Sigmoid colon (tissue), 7 donors: Measurements from ENCODE around the gene PFKM. TPM values are rescaled to one million over a fixed set of nuclear protein-coding genes. Genes with fewer than 3 reads are reported as not detected.
A peak's percentile ranks its signal among the peaks of the same experiment; 100 is the strongest.

Experiments used
- DNase-seq: peaks from one replicate; pipeline ENCODE4 v3.0.0-alpha.2; 2019
- H3K27ac ChIP-seq, 4 donors: fragments of 200-600 bp; sonication (generic); one replicate each; pipeline ENCODE4 v1.5.1; 2016 to 2019; ENCODE audit warnings: mild to moderate bottlenecking in 1 of 4
- H3K27me3 ChIP-seq, 3 donors: fragments of 200-600 bp; sonication (generic); one replicate each; pipeline ENCODE4 v1.5.1; 2019; ENCODE audit warnings: mild to moderate bottlenecking in 1 of 3
- H3K36me3 ChIP-seq, 4 donors: fragments of 200-600 bp; sonication (generic); one replicate each; pipeline ENCODE4 v1.5.1; 2016 to 2019
- H3K4me1 ChIP-seq, 4 donors: fragments of 200-600 bp; sonication (generic); one replicate each; pipeline ENCODE4 v1.5.1; 2017 to 2019
- H3K4me3 ChIP-seq, 4 donors: fragments of 200-600 bp; sonication (generic); one replicate each; pipeline ENCODE4 v1.5.1; 2017 to 2019; ENCODE audit warnings: mild to moderate bottlenecking in 2 of 4, moderate library complexity in 1 of 4
- H3K9me3 ChIP-seq, 4 donors: fragments of 200-600 bp in 3 of 4; sonication (generic) in 3 of 4; one replicate each; pipeline versions ENCODE4 v1.5.1 to v1.6.1; 2013 to 2019
- EP300 ChIP-seq, 4 donors: sonication (generic); formaldehyde crosslinking; IDR thresholded peaks; one replicate each; pipeline ENCODE4 v1.6.1; 2017; ENCODE audit warnings: antibody characterized with exemption in 4 of 4
- POLR2A ChIP-seq, 2 donors: fragments of 450-650 bp; IDR thresholded peaks; one replicate each; pipeline ENCODE4 v1.6.1; 2016; ENCODE audit warnings: antibody characterized with exemption in 2 of 2, mild to moderate bottlenecking in 2 of 2, moderate library complexity in 2 of 2
- POLR2AphosphoS5 ChIP-seq, 4 donors: sonication (generic); formaldehyde crosslinking; IDR thresholded peaks; one replicate each; pipeline ENCODE4 v1.6.1; 2017; ENCODE audit warnings: antibody characterized with exemption in 4 of 4
- WGBS, 2 donors: extraction: QIAGEN DNeasy Blood & Tissue Kit; methylation state at CpG; one replicate each; pipeline ENCODE4 v1.1.7; 2013; 5-methylcytosine and 5-hydroxymethylcytosine counted together
- intact Hi-C: fragments of 100-400 bp; cut with DNase I; formaldehyde crosslinking; loops from one replicate; pipeline ENCODE4 v1.15.1; 2023
- polyA plus RNA-seq, 3 donors: library from polyadenylated mRNA; stranded (reverse); fragments of 200-250 nt; gene quantifications; one replicate each; pipeline ENCODE4 v1.2.3, GENCODE V29; 2013
- total RNA-seq, 4 donors: library from RNA; depleted of rRNA; stranded (reverse); fragments of >200 nt; gene quantifications; one replicate each; pipeline ENCODE4 v1.1.0, GENCODE V29; 2016
- TF ChIP-seq, protein P1 (sequence below), 4 experiments: fragments of 450-650 bp in 3 of 4; fragments of 200-600 bp in 1 of 4; IDR thresholded peaks; one replicate each; pipeline ENCODE4 v1.5.1; 2016 to 2019; ENCODE audit warnings: antibody characterized with exemption in 4 of 4, mild to moderate bottlenecking in 3 of 4, moderate library complexity in 2 of 4
- donor health status: healthy with polysubstance abuse.
- donor health status: Bipolar disorder and iron deficiency.
- donor health status: healthy.

The PFKM gene
- total and polyA plus RNA-seq, 7 donors = 15.6 to 70.6 (median 59.2) TPM

DNA sequence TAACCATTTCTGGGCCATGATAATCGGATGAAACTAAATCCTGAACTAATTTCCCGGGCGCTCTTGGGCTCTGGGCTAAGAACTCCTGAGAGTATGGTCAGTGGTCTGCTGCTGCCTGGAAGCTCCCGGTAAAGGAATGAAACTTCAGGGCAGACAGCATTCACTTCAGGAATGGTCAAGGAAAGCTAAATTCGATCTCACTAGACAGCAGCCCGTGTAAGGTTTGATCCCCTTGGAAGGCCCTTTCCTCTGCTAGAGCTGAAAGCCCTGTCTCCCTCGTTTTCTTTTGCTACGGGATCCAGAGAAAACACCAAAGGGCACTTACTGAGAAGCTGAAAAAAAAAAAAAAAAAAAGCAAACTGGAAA is 37.5 kb downstream of the PFKM start:
- Histone ChIP-seq H3K4me1 (peaks cover 0 to 23% (median 10%) of the 10 kb centered on the region in 4 donors), H3K27me3 (no peaks in the 10 kb centered on the region), H3K27ac (peak overlapping the region; percentile 84 to 90 (median 89)), H3K36me3 (peaks cover 9 to 22% (median 11%) of the 10 kb centered on the region in 4 donors), H3K4me3 (peak overlapping the region; percentile 74 to 94 (median 89)), H3K9me3 (no peaks in the 10 kb centered on the region)
- DNase-seq = no peak
- WGBS, 2 donors = 23 to 30% methylated on average over 8 of the region's 8 CpGs
- TF ChIP-seq, protein P1, sequence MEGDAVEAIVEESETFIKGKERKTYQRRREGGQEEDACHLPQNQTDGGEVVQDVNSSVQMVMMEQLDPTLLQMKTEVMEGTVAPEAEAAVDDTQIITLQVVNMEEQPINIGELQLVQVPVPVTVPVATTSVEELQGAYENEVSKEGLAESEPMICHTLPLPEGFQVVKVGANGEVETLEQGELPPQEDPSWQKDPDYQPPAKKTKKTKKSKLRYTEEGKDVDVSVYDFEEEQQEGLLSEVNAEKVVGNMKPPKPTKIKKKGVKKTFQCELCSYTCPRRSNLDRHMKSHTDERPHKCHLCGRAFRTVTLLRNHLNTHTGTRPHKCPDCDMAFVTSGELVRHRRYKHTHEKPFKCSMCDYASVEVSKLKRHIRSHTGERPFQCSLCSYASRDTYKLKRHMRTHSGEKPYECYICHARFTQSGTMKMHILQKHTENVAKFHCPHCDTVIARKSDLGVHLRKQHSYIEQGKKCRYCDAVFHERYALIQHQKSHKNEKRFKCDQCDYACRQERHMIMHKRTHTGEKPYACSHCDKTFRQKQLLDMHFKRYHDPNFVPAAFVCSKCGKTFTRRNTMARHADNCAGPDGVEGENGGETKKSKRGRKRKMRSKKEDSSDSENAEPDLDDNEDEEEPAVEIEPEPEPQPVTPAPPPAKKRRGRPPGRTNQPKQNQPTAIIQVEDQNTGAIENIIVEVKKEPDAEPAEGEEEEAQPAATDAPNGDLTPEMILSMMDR (IDR thresholded peaks at IDR 0.05) = no peak
- intact Hi-C loops = loop anchor here (1.0 to 5.0 kb wide), 2 partner anchors 41 to 51 kb away; no protein-coding TSS in a partner anchor

DNA sequence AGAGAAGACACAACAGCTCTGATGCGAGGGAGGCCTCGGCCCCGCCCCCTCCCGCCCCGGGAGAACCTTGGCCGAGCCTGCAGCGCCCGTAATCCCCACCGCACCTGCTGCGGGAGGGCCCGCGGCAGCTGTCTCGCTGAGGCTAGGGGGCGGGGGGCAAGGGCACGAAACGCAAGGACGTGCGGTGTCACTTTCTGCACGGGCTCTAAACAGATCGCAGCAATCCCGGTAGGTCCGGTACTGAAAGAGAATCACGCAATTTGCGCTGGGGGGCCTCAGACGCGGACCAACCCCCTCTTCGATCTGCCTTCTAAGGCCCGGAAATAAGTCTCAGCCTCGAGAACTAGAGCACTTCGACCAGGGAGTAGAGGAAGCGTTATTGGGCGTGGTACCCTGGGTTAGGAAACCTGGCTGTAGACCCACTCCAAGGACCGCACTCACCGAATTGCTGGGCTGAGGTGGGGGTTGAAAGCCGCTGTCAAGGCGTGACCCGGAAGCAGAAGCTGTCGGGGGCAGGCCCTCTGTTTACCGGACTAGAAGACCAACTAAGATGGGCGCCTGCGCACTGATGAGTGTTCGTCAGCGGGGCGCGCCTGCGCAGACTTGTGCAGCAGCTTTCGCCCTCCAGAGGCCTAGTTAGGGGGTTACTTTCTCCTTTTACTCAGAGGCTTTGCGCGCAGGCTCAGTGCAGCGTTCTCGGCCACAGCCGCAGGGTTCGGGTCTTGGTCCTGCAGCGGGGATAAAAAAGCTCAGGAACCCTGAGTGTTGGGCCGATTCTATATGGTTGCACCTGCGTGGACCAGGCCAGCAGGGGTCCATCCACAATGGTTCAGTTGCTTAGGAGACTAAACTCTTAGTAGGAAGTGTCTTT is 38.1 kb downstream of the PFKM start, which contains the start of gene ASB8:
TSS of gene ASB8 (minus strand) at position 498 of the 871 bp plus-strand sequence. CDS start 4,019 bp downstream, outside the sequence.
- H3K4me1 ChIP-seq = peaks cover 0 to 23% (median 10%) of the 10 kb centered on the region in 4 donors
- no peaks in the 10 kb centered on the region for H3K27me3 ChIP-seq
- 0% methylated on average over 56 of the region's 56 CpGs for WGBS, 2 donors
- peak; percentile 100 for DNase-seq
- H3K36me3 ChIP-seq = peaks cover 6 to 16% (median 9%) of the 10 kb centered on the region in 4 donors
- intact Hi-C loops = loop anchor here (1.0 to 5.0 kb wide), 2 partner anchors 40 to 52 kb away; no protein-coding TSS in a partner anchor
- peak within 1 kb of the TSS; percentile 84 to 90 (median 89) for H3K27ac ChIP-seq
- H3K4me3 ChIP-seq = peak within 1 kb of the TSS; percentile 74 to 94 (median 89)
- H3K9me3 ChIP-seq = no peaks in the 10 kb centered on the region
- TF ChIP-seq EP300 (IDR thresholded peaks at IDR 0.05) (peak in 1 of 4 donors; percentile 43), POLR2A (IDR thresholded peaks at IDR 0.05) (peak in 1 of 2 donors; percentile 5), POLR2AphosphoS5 (IDR thresholded peaks at IDR 0.05) (peak; percentile 27 to 79 (median 68))
- TF ChIP-seq, protein P1 (IDR thresholded peaks at IDR 0.05) = peak in 3 of 4 experiments; percentile 37 to 47 (median 46)

DNA sequence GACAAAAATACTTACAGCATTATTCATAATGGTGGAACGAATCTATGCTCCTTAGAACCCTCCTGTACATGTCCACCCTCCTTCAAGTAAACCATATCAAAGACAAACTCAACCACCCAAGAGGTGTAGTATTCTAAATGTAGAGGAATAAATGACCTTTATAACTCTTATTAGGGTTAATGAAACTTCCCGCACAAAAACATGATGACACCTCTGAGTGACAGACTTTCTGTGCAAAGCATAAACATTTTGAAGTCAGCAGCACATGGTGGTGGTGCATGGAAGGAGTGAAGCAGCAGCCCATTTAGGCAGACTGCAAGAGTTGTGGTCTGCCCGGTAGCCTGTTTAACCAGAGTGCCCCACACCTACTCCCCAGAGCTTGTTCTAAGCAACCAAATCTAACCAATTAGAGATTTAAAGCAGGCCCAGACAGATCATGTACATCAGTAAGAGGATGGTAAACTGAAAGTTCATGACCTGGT is 38.8 kb downstream of the PFKM start:
- Histone ChIP-seq H3K27me3 (no peaks in the 10 kb centered on the region), H3K9me3 (no peaks in the 10 kb centered on the region), H3K36me3 (peaks cover 0 to 9% (median 6%) of the 10 kb centered on the region in 4 donors), H3K4me1 (peaks cover 0 to 23% (median 10%) of the 10 kb centered on the region in 4 donors), H3K4me3 (peak overlapping the region; percentile 74 to 94 (median 89)), H3K27ac (peak overlapping the region; percentile 84 to 90 (median 89))
- 62 to 66% methylated on average over 3 of the region's 3 CpGs for WGBS, 2 donors
- no peak for DNase-seq
- intact Hi-C loops = loop anchor here (1.0 to 5.0 kb wide), 2 partner anchors 39 to 53 kb away; no protein-coding TSS in a partner anchor
- TF ChIP-seq POLR2A (IDR thresholded peaks at IDR 0.05) (no peak), EP300 (IDR thresholded peaks at IDR 0.05) (no peak), POLR2AphosphoS5 (IDR thresholded peaks at IDR 0.05) (no peak)
- TF ChIP-seq, protein P1 (IDR thresholded peaks at IDR 0.05) = no peak

DNA sequence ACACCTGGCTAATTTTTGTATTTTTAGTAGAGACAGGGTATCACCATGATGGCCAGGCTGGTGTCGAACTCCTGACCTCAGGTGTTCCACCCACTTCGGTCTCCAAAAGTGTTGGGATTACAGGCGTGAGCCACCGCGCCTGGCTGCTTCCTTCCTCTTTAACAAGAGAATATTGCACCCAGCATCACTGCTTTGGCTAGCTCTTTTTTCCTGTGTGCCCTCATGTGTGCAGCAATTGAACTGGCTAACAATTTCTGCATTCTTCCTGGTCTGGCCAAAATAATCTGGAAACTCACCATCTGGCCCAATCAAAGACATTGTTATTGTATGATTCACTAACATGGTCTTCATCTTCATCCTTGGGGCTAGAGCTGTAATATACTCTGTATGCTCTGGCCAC is 40.9 kb downstream of the PFKM start:
- Histone ChIP-seq H3K27ac (no peak overlapping the region), H3K9me3 (no peaks in the 10 kb centered on the region), H3K4me1 (peaks cover 0 to 16% (median 10%) of the 10 kb centered on the region in 4 donors), H3K4me3 (no peak overlapping the region), H3K27me3 (no peaks in the 10 kb centered on the region), H3K36me3 (no peaks in the 10 kb centered on the region)
- no peak for DNase-seq
- no peak for TF ChIP-seq EP300 (IDR thresholded peaks at IDR 0.05)
- no peak for TF ChIP-seq POLR2AphosphoS5 (IDR thresholded peaks at IDR 0.05)
- TF ChIP-seq POLR2A (IDR thresholded peaks at IDR 0.05) = no peak
- TF ChIP-seq, protein P1 (IDR thresholded peaks at IDR 0.05) = no peak
- 79 to 92% methylated on average over 5 of the region's 5 CpGs for WGBS, 2 donors
- intact Hi-C loops = loop anchor here (5.0 to 10.0 kb wide), 2 partner anchors 73 to 195 kb away; partner anchors contain the start of gene TMEM106C
